Activated naive CD4-positive, alpha-beta T cell treated with anti-CD3 and anti-CD28 coated beads, Interleukin-2, amount 50 U/mL, for 72 hours (primary cell): ENCODE measurements around the gene PC. TPM values are rescaled to one million over a fixed set of nuclear protein-coding genes. Genes with fewer than 3 reads are reported as not detected.

ENCODE experiments used
- ATAC-seq, 2 donors: fragments of 150-1000 bp; cut with Tn5 transposase; 2 replicates each; pipeline ENCODE4 v1.10.0; 2021; ENCODE audit warnings: mild to moderate bottlenecking in 2 of 2, moderate library complexity in 2 of 2
- DNase-seq, 2 donors: peaks; one replicate each; pipeline ENCODE4 v3.0.0; 2021 to 2022; ENCODE audit warnings: low spot score in 2 of 2
- H3K27ac Mint-ChIP-seq, 2 donors: one replicate each; pipeline ENCODE4 v1.8.0; 2022; ENCODE audit warnings: mild to moderate bottlenecking in 2 of 2, mixed read lengths in 2 of 2
- H3K36me3 Mint-ChIP-seq, 2 donors: one replicate each; pipeline ENCODE4 v1.8.0; 2022; ENCODE audit warnings: mixed read lengths in 2 of 2
- H3K9me3 Mint-ChIP-seq, 2 donors: one replicate each; pipeline ENCODE4 v1.8.0; 2022; ENCODE audit warnings: mixed read lengths in 2 of 2
- total RNA-seq, 2 donors: library from RNA; stranded (reverse); gene quantifications; one replicate each; pipeline ENCODE4 v1.2.3, GENCODE V29; 2022

PC gene
- total RNA-seq, 2 donors from 2014 or later, result 4.6 to 11.5 TPM

DNA sequence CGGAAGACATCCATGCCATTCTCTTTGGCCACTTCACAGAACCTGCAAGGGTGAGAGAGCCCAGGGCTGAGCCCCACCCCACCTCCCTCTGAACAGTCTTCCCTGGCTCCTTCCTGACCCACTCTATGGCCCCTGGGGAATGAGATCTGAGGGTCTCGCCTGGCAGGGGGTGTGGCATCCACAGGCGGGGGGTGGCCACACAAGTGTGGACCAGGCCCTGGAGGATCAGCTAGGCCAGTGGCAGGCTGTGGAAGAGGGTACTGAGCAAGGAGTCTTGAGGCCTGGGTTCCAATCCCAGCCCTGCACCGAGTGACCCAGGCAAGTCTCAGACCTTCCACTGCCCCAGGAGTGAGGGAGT, 107.0 kb downstream of the PC start:
- ATAC-seq (no peak), DNase-seq (peak in 1 of 2 donors; percentile 34)
- Mint-ChIP-seq H3K27ac (peak overlapping the region in 1 of 2 donors; percentile 44), H3K36me3 (no peaks in the 10 kb centered on the region), H3K9me3 (no peaks in the 10 kb centered on the region)

DNA sequence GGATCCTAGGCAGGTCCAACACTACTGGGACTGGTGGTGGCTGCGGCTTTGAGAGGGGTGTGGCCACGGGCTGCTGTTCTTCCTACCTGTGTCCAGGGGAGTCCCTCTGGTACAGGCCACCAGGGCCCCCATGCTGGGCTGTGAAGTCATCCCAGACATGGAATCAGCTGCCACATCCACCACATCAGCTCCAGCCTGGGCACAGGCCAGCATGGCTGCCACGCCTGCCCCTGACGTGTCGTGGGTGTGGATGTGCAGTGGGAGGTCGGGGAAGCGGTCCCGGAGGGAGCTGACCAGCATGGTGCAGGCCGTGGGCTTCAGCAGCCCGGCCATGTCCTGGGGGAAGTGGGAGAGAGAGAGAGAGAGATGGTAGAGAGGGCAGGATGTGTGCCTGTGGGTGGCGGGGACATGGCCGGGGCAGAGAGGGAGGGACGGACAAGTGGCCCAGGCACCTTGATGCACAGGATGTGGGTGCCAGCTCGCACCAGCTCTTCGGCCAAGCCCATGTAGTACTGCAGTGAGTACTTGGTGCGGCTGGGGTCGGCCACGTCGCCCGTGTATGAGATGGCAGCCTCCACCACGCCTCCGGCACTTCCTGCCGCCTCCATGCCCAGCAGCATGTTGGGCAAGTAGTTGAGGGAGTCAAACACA, 107.5 kb downstream of the PC start:
- DNase-seq, result peak in 1 of 2 donors; percentile 49
- ATAC-seq, result no peak
- Mint-ChIP-seq H3K36me3 (no peaks in the 10 kb centered on the region), H3K9me3 (no peaks in the 10 kb centered on the region), H3K27ac (peak overlapping the region in 1 of 2 donors; percentile 44)

DNA sequence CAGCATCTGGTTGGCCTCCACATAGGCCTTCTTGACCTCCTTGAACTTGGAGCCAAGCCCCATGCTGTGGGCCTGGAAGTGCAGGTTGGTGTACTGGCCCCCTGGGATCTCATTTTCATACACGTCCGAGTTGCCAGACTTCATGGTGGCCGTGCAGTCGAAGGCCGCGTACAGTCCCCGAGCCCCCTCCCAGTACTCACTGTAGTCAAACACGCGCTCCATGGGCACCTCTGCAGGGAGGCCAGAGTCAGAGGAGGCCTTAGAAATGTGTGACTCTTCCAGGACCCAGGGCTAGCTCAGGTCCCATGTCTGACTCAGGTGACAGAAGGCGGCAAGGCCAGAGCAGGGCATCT, 108.0 kb downstream of the PC start:
- Mint-ChIP-seq H3K9me3 (no peaks in the 10 kb centered on the region), H3K36me3 (no peaks in the 10 kb centered on the region), H3K27ac (peak overlapping the region in 1 of 2 donors; percentile 44)
- DNase-seq, result no peak
- no peak for ATAC-seq

DNA sequence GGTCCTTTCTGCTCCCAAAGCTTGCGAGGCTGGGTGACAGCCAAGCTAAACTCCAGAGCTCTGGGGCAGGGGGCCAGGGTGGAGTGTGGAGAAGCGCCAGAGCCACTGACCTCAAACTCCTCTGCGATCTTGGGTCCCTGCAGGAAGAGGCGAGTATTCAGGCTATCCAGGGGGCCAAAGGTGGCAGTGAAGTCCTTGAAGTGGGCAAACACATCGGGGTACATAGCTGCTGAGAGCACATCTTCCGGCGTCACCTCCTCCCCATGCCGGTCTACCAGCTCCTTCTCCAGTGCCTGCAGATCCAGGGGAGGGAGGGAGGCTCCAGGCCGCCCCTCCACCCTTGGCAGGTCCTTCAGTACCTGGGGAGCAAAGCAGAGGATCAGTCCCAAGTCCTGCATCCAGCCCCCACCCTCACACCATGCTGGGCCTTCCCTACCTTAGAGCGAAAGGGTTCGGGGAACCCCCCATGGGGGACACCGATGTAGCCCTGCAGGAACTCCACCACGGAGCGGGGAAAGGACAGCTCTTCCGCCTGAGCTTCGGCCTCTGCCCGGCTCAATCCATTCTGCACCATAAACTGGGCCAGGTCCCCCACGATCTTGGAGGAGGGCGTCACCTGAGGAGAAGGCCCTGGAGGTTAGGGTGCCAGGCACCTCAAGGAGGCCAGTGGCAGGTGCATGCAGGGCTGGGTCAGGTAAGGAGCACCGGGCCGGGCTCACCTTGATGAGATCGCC, 108.5 kb downstream of the PC start:
- ATAC-seq (no peak), DNase-seq (peak in 1 of 2 donors; percentile 53)
- Mint-ChIP-seq H3K9me3 (no peaks in the 10 kb centered on the region), H3K36me3 (no peaks in the 10 kb centered on the region), H3K27ac (no peak overlapping the region)

DNA sequence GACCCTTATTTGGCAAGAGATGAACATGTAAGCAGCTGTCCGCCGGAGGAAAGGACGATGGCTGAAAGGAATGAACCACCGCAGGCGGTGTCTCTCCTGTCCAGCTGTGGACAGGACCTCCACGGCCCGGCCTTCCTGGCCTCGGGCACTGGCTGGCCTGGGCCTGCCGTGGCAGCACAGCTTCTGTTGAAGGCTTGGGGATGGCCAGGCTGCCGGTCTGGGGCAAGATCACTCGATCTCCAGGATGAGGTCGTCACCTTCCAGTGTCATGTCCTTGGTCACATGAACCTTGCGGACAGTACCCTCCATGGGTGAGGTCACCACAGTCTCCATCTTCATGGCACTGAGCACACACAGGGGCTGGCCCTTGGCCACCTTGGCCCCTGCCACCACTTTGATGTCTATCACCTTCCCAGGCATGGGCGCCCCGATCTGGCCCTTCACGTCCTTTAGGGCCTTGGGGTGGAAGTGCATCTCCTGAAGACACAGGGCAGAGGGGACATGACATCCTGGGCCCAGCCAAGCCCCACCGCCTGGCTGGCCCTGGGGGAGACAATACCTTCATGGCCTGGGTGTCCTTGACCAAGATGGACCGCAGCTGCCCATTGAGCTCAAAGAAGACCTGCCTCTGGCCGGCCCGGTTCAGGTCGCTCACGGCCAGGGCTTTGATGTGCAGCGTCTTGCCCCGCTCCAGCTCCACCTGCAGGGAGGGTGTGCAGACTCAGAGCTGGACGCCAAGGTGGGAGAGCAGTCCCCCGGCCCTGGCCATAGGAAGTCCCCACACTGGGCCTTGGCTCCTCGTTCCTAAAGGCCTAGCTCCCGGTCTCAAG, 109.3 kb downstream of the PC start:
- Mint-ChIP-seq H3K36me3 (peaks cover 4% of the 10 kb centered on the region in 2 donors), H3K9me3 (no peaks in the 10 kb centered on the region), H3K27ac (no peak overlapping the region)
- DNase-seq (peak in 1 of 2 donors; percentile 51), ATAC-seq (no peak)

DNA sequence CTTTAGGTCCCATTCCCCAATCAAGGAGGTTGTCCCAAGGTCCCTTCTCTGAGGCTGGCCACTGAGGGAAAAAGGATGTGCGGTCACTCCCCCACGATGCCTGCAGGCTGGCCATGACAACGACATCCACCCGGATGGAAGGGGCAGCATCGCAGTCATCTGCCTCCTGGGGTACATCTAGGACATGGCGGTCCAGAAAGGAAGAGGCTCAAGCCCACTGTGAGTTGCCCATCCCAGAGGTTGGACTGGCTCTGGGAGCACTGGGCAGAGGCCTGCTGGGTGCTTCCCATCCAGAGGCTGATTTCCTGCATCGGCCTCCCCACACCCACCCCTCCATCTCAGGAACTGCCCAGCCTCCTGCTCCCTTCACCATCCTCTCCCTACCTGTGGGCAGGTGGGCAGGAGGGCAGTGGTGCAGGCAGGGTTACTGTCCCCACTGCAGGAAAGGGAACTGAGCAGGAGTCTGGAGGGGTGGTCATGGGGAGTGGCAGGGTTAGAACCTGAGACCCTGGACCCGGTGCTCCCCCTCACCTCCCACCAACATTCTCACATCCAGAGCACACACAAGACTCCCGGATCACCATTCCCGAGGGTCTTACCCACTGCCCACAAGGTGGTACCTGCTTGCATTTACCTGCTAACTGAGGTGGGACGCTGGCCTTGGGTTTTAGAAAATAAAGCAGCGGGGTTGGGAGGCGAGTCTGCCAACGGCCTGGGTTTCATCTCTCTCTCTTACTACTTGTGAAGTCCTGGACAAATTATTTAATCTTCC, 110.5 kb downstream of the PC start:
- DNase-seq, result peak in 1 of 2 donors; percentile 54
- no peaks in the 10 kb centered on the region for H3K9me3 Mint-ChIP-seq
- no peak overlapping the region for H3K27ac Mint-ChIP-seq
- no peak for ATAC-seq
- H3K36me3 Mint-ChIP-seq, result peaks cover 7 to 8% of the 10 kb centered on the region in 2 donors

DNA sequence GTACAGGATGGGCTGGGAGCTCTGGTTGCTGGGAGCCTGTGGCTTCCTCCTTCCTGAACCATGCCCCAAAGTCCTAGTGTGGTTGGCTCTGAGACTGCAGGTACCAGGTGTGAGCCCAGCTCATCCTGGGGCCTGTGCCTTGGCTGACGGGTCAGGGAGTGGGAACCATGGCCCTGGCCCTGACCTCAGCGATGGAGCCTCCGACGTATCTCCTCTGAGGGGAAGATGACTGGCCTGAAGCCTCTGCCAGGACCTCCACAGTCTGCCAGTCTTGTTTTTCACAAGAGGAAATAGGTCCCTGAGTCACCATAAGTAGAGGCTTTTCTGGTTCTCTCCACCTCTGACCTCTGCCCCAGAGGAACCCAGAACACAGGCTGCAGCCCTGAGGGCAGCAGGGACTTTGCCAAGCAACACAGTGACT, 111.5 kb downstream of the PC start:
- peaks cover 15% of the 10 kb centered on the region in 2 donors for H3K36me3 Mint-ChIP-seq
- DNase-seq (peak in 1 of 2 donors; percentile 26), ATAC-seq (no peak)
- peak overlapping the region in 1 of 2 donors; percentile 81 for H3K27ac Mint-ChIP-seq
- no peaks in the 10 kb centered on the region for H3K9me3 Mint-ChIP-seq

DNA sequence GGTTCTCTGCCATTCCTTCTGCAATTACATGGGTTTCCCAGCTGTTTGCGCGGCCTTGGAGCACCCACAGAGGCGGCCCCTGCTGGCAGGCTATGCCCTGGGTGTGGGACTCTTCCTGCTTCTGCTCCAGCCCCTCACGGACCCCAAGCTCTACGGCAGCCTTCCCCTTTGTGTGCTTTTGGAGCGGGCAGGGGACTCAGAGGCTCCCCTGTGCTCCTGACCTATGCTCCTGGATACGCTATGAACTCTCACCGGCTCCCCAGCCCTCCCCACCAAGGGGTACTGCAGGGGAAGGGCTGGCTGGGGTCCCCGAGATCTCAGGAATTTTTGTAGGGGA, 112.3 kb downstream of the PC start:
- Mint-ChIP-seq H3K9me3 (no peaks in the 10 kb centered on the region), H3K27ac (peak overlapping the region; percentile 44 to 90), H3K36me3 (peaks cover 15% of the 10 kb centered on the region in 2 donors)
- DNase-seq (no peak), ATAC-seq (no peak)

DNA sequence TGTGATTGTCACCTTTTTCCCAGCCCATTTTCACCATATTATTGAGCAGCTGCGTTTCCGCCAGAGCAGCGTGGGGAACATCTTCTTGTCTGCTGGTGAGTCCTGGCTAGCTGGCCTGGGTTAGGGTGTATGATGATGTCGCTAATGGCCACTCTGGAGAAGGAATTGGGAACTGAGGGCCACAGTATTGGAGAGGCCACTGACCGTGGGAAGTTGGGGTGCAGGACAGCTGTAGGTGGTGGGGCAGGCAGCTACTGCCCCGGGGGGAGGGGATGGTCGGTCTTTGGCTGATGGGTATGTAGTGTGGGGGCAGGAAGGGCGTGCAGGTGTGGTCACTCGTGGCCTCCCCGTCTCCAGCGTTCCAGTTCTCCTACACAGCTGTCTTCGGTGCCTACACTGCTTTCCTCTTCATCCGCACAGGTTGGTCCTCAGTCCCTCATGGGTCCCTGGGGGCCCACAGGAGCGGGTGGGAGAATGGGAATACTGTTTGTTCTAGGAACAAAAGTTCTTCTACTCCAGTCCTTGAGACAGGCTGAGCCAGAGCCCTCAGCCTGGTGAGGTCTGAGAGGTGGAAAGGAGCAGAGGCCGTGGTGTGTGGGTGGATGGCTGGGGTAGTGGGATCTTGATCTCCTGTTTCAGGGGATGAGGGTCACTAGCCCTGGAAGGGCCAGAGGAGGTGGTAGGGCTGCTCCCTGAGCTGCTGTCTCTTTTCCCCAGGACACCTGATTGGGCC, 112.9 kb downstream of the PC start:
- no peaks in the 10 kb centered on the region for H3K9me3 Mint-ChIP-seq
- no peak for ATAC-seq
- no peak for DNase-seq
- H3K27ac Mint-ChIP-seq, result peak overlapping the region; percentile 66 to 90
- peaks cover 15% of the 10 kb centered on the region in 2 donors for H3K36me3 Mint-ChIP-seq

DNA sequence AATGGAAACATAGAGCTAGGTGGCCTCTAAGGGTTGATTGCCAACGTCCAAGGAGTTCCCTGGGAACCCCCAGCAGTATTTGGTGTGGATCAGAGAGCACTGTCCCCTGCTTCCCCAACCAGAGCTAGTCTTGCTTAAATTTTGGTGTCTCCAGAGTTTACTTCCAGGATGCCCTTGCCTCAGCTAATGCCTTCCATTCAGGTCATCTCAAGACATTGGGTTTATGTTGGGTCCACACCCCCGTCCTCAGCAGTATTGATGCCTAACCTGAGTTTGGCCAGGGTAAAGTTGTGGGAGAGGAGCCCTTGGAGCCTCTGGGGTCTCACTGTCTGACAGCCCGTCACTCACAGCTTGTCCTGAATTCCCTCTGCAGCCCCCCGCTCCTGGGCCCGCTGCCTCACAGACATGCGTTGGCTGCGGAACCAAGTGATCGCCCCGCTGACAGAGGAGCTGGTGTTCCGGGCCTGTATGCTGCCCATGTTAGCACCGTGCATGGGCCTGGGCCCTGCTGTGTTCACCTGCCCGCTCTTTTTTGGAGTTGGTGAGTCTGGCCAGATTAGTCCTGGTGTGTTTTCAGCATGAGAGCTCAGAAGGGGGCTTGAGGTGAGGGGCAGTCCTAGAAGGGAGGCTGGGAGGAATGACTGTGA, 113.6 kb downstream of the PC start:
- no peak for DNase-seq
- peaks cover 15% of the 10 kb centered on the region in 2 donors for H3K36me3 Mint-ChIP-seq

DNA sequence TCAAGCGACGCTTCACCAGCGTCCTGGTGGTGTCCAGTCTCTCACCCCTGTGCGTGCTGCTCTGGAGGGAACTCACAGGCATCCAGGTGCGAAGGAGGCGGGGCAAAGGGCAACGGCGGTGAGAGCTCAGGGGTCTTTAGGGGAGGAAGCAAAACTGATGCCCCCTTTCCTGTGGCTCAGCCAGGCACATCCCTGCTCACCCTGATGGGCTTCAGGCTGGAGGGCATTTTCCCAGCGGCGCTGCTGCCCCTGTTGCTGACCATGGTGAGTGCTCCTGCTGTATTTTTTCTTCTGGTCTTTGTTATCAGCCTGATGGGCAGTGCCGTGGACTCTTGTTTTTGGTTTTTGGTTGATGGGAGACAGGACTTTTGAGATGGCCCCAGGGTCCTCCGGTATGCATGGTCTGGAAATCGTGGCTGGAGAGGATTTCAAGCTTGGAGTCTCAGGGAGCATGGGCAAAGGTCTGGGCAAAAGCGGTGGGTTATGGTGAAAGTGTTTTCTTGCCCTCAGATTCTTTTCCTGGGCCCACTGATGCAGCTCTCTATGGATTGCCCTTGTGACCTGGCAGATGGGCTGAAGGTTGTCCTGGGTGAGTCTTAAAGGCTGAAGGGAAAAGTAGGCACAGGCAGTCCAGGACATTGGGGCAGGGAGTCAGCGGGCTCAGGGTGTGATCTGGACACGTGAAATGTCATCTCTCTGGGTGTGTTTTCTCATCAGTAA, 114.2 kb downstream of the PC start:
- H3K27ac Mint-ChIP-seq, result peak overlapping the region; percentile 90 to 98
- H3K9me3 Mint-ChIP-seq, result no peaks in the 10 kb centered on the region
- ATAC-seq (no peak), DNase-seq (no peak)
- H3K36me3 Mint-ChIP-seq, result peaks cover 15% of the 10 kb centered on the region in 2 donors

More for the DNA sequence above, 113.6 kb downstream of the PC start:
- ATAC-seq, result no peak
- Mint-ChIP-seq H3K9me3 (no peaks in the 10 kb centered on the region), H3K27ac (peak overlapping the region; percentile 90 to 98)

DNA sequence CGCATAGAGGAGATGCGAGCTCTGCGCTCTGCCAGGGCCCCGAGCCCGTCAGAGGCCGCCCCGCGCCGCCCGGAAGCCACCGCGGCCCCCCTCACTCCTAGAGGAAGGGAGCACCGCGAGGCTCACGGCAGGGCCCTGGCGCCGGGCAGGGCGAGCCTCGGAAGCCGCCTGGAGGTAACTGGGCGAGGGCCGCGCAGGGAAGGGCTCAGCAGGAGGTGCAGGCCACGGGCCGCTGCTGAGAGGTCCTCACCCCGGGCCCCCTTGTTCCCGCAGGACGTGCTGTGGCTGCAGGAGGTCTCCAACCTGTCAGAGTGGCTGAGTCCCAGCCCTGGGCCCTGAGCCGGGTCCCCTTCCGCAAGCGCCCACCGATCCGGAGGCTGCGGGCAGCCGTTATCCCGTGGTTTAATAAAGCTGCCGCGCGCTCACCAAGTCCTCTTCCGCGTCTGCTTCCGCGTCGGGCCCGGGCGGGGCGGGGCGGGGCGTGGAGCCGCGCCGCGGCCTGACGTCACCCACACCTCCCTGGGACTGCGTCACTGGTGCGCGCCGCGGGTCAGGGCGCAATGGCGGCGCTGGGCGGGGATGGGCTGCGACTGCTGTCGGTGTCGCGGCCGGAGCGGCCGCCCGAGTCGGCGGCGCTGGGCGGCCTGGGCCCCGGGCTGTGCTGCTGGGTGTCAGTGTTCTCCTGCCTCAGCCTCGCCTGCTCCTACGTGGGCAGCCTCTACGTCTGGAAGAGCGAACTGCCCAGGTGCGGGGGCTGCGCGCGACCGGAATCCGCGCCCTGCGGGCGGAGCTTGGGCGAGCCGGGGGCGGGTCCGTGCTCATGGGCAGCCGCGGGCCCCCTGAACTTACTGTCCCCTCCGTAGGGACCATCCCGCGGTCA, 115.0 kb downstream of the PC start, which contains the start of gene RCE1:
Gene RCE1 (plus strand): TSS at position 546 of the 880 bp plus-strand sequence. CDS start 15 bp downstream, at position 561.
- Mint-ChIP-seq H3K27ac (peak within 1 kb of the TSS; percentile 90 to 99), H3K36me3 (peaks cover 15% of the 10 kb centered on the region in 2 donors), H3K9me3 (no peaks in the 10 kb centered on the region)
- peak; percentile 92 to 95 for ATAC-seq
- DNase-seq, result peak; percentile 90 to 92

DNA sequence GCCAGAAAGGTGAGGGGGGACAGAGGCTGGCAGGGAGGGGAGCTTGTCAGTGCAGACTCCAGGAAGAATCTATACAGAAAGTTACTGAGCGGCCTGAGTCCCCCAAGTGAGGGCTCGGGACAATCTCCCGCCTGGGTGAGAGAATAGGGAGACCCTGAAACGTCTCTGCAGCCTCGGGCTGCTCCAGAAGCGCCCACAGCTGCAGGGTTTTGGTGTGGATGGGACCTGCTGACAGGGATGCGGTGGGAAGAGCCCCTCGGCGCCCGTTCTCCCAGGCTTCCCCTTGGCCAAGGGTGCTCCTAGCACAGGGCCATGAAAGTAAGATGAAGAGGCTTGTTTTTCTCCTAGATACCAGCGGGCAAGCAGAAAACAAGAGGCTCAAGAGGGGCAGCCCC, 115.7 kb downstream of the PC start:
- DNase-seq (no peak), ATAC-seq (peak in 1 of 2 donors; percentile 3)
- Mint-ChIP-seq H3K9me3 (no peaks in the 10 kb centered on the region), H3K27ac (peak overlapping the region; percentile 90 to 99), H3K36me3 (peaks cover 15% of the 10 kb centered on the region in 2 donors)

DNA sequence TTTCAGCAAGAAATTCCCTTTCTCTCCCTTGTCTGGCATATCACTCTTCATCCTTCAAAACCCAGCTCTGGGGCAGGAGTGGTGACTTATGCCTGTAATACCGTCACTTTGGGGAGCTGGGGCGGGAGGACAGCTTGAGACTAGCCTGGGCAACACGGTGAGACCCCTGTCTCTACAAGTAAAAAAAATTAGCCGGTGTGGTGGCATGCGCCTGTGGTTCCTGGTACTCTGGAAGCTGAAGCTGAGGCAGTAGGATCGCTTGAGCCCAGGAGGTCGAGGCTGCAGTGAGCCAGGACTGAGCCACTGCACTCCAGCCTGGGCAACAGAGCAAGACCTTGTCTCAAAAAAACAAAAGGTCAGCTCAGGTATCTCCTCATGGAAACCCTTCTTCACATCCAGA, 116.3 kb downstream of the PC start:
- Mint-ChIP-seq H3K27ac (peak overlapping the region; percentile 90 to 99), H3K9me3 (no peaks in the 10 kb centered on the region), H3K36me3 (peaks cover 15% of the 10 kb centered on the region in 2 donors)
- ATAC-seq (no peak), DNase-seq (no peak)
